K562 (cell line): ENCODE results near the gene TMEM120B.

Experiments
- ATF3 ChIP-seq, 2 experiments: fragments of 450-650 bp in 1 of 2; sonication (generic) in 1 of 2; formaldehyde crosslinking in 1 of 2; IDR thresholded peaks in 1 of 2; conservative IDR thresholded peaks in 1 of 2; 2 replicates each; pipeline versions ENCODE4 v1.6.1 to v1.8.1; 2016 to 2023; ENCODE audit warnings: mild to moderate bottlenecking in 2 of 2, moderate library complexity in 2 of 2, inconsistent platforms in 1 of 2, missing genetic modification reagents in 1 of 2
- CEBPZ ChIP-seq: fragments of 150-350 bp; IDR thresholded peaks from 2 replicates; pipeline ENCODE4 v1.6.1; 2014; ENCODE audit warnings: low read depth, mild to moderate bottlenecking, low read length, borderline replicate concordance
- CGGBP1 ChIP-seq: fragments of 250-450 bp; sonication (Bioruptor Pico); IDR thresholded peaks from 2 replicates; pipeline ENCODE4 v1.9.0; 2021; ENCODE audit warnings: mild to moderate bottlenecking
- CTCF ChIP-seq, 3 experiments: IDR thresholded peaks in 2 of 3; conservative IDR thresholded peaks in 1 of 3; 2 replicates each; pipeline ENCODE4 v1.5.1; 2011 to 2012; ENCODE audit warnings: low read length in 3 of 3, mild to moderate bottlenecking in 3 of 3, control low read depth in 2 of 3, improper control_type of control experiment in 1 of 3, inconsistent platforms in 1 of 3, low read depth in 1 of 3, mixed read lengths in 1 of 3, moderate library complexity in 1 of 3; ENCODE audit not compliant: insufficient read depth in 2 of 3
- MCM3 ChIP-seq: fragments of 450-650 bp; IDR thresholded peaks from 2 replicates; pipeline ENCODE4 v1.6.1; 2016
- POLR2A ChIP-seq: fragments of 450-650 bp; conservative IDR thresholded peaks from 2 replicates; pipeline ENCODE4 v1.6.1; 2016
- SREBF2 ChIP-seq: sonication (generic); formaldehyde crosslinking; IDR thresholded peaks from 2 replicates; pipeline ENCODE4 v1.4.0; 2020; ENCODE audit warnings: mild to moderate bottlenecking, missing genetic modification reagents
- TFAP4 ChIP-seq: sonication (generic); formaldehyde crosslinking; IDR thresholded peaks from 2 replicates; pipeline ENCODE4 v1.8.0; 2022; ENCODE audit warnings: missing genetic modification reagents, mild to moderate bottlenecking, moderate library complexity, borderline replicate concordance
- TF ChIP-seq, protein P1 (sequence below): sonication (generic); IDR thresholded peaks from 2 replicates; pipeline ENCODE4 v1.6.1; 2016
- TF ChIP-seq, protein P2 (sequence below): fragments of 250-450 bp; sonication (Bioruptor Pico); IDR thresholded peaks from 2 replicates; pipeline ENCODE4 v1.8.0; 2021; ENCODE audit warnings: moderate library complexity, mild to moderate bottlenecking, inconsistent platforms

DNA sequence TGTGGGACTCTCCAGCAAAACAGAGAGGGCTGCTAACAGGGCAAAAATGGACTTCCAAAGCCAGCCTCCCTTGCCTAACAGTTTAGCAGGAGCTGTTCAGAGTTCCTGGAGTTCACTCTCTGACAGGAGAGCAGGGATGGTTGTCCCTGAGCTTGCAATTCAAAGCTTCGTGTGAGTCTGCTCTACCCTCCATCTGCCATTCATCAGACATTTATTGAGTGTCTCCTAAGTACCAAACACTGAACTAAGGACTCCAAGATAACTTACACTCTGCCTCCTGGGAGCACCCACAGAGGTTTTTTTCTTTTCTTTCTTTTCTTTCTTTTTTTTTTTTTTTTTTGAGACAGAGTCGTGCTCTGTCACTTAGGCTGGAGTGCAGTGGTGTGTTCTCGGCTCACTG is 52.3 kb downstream of the TMEM120B start:
- TF ChIP-seq CTCF (IDR thresholded peaks at IDR 0.05 in 2 of 3, conservative IDR thresholded peaks at IDR 0.05 in 1 of 3; ENCODE audit: insufficient read depth in 2 of 3, low read depth in 1 of 3, low read length in 3 of 3), result no peak
- TF ChIP-seq CGGBP1, result no peak
- TF ChIP-seq, protein P1, sequence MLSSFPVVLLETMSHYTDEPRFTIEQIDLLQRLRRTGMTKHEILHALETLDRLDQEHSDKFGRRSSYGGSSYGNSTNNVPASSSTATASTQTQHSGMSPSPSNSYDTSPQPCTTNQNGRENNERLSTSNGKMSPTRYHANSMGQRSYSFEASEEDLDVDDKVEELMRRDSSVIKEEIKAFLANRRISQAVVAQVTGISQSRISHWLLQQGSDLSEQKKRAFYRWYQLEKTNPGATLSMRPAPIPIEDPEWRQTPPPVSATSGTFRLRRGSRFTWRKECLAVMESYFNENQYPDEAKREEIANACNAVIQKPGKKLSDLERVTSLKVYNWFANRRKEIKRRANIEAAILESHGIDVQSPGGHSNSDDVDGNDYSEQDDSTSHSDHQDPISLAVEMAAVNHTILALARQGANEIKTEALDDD, result no peak
- TF ChIP-seq MCM3, result no peak
- TF ChIP-seq CEBPZ, result no peak
- no peak for TF ChIP-seq SREBF2 (CRISPR knock-in tag)
- TF ChIP-seq TFAP4 (CRISPR knock-in tag), result no peak
- TF ChIP-seq ATF3 (IDR thresholded peaks at IDR 0.05), result no peak
- no peak for TF ChIP-seq ATF3 (CRISPR knock-in tag; conservative IDR thresholded peaks at IDR 0.05)
- TF ChIP-seq, protein P2, sequence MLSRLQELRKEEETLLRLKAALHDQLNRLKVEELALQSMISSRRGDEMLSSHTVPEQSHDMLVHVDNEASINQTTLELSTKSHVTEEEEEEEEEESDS, result no peak
- TF ChIP-seq POLR2A, result no peak
